Activated CD4-positive, alpha-beta T cell treated with anti-CD3 and anti-CD28 coated beads, Interleukin-2, amount 50 U/mL, for 4 hours (primary cell): ENCODE data around the gene FGFR1OP2.
A peak's percentile ranks its signal among the peaks of the same experiment; 100 is the strongest.

Experiments
- DNase-seq, 2 experiments: peaks; one replicate each; pipeline ENCODE4 v3.0.0-alpha.2; 2020

FGFR1OP2 gene

GRCh38 chr12:27005495-27005894 is 67.2 kb downstream of the FGFR1OP2 start:
- no peak for DNase-seq

DNA sequence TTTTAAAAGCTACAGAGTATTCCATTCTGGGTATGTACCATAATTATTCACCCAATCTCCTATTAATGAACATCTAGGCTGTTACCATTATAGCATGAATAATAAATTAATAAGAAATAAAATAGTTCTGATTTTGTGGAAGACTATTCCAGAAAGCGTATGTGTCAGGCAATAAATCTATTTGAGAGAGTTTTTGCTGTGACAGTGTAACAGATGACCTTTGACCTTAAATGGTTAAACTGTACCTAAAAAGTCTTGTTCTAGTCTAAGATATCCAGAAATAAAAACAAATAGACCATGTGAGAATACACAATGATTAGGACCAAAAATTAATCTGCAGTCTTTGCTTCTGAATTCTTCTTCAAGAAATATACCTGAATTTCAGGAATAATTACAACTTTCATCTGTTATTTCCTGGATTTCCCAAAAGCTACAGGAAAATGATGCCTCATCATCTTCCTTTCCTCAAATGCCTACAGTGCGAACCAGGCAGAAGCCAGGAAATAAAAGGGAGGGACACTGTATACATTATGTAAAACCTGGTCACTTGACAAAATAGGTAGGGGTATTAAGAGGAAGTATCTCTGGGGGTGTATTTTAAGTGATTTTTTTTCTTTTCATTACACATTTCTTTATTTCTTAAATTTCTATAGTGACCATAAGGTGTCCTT is 68.7 kb downstream of the FGFR1OP2 start:
- DNase-seq = no peak

DNA sequence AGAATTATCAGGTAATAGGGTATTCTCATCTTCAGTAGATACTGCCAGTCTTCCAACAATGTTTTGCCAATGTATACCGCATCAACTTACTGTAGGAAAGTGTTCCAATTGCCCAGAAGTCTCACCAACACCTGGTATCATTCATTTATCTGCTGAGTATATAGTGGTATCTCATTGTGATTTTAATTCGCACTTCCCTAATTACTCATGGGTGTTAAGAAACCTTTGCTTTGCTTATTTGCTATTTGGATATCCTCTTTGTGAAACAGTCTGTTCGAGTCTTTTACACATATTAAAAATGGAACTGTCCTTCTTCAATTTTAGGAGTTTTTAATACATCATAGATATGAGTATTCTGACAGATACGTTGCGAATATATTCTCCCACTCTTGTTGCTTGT is 69.8 kb downstream of the FGFR1OP2 start:
- DNase-seq = no peak

- no peak for DNase-seq
Observed at GRCh38 chr12:27009881-27010301, 71.6 kb downstream of the FGFR1OP2 start.

- DNase-seq = no peak
Observed at GRCh38 chr12:27012239-27012981, 74.1 kb downstream of the FGFR1OP2 start.

DNA sequence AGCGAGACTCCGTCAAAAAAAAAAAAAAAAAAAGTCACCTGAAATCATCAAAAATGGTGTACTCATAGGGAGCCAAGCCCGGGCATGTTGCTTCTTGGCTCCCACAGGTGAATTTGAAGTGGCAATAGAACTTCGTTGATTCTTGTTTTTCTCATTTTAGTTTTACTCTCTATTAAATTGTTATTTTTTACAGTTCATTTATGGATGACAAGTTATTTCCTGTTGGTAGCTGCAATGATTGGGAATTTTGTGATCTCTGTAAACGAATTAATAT is 74.6 kb downstream of the FGFR1OP2 start:
- no peak for DNase-seq

GRCh38 chr12:27013611-27014084 is 75.4 kb downstream of the FGFR1OP2 start:
- no peak for DNase-seq

GRCh38 chr12:27014085-27014858 is 76.0 kb downstream of the FGFR1OP2 start, which contains the start of gene TM7SF3:
TM7SF3 (minus strand) TSS chr12:27014384; CDS start chr12:27014168, 216 bp downstream.
- peak; percentile 92 to 94 for DNase-seq

- DNase-seq = no peak
Observed at GRCh38 chr12:27014859-27015729, 76.8 kb downstream of the FGFR1OP2 start.

DNA sequence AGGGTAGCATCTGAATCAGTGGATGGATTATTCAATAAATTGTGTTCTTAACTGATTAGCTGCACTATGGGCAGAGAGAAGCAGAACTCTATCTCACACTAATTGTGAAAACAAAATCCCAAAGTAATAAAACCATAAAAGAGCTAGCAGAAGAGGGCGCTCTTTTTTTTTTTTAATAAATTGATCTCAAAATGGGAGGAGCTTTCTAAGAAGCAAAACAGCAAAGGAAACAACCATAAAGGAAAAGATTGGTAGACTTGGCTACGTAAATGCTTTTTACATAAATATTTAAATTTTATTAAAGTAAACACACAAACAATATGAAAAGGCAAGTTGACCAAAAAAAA is 77.4 kb downstream of the FGFR1OP2 start:
- DNase-seq = no peak
